A673 (cell line): ENCODE results near the gene ABHD15.

Experiments used
- CTCF ChIP-seq: fragments of 300-800, 200-600 bp; sonication (generic); conservative IDR thresholded peaks from 2 replicates; pipeline ENCODE4 v1.5.1; 2017; ENCODE audit warnings: low read depth, mild to moderate bottlenecking, antibody characterized with exemption, low read length, moderate library complexity, mixed read lengths
- EZH2 ChIP-seq: fragments of 200-600 bp; sonication (generic); IDR thresholded peaks from 2 replicates; pipeline ENCODE4 v1.6.1; 2017; ENCODE audit warnings: borderline replicate concordance, low read depth, mild to moderate bottlenecking, mixed read lengths, antibody characterized with exemption, low read length; ENCODE audit not compliant: poor library complexity, severe bottlenecking

GRCh38 chr17:29549177-29549923, 17.5 kb downstream of the ABHD15 start:
- TF ChIP-seq CTCF (no peak), EZH2 (no peak)
